ENCODE results near the gene KRT17. TPM values are rescaled to one million over a fixed set of nuclear protein-coding genes. Genes with fewer than 3 reads are reported as not detected.
A peak's percentile ranks its signal among the peaks of the same experiment; 100 is the strongest.

The KRT17 gene
- total and polyA plus RNA-seq, 9 of the 15 experiments (the other 6 are each of a cell fraction or from before 2014, with no cell fraction given): 0.23 to 0.25 TPM; not detected in 7

- Histone ChIP-seq H3K4me2 (ENCODE audit: insufficient read depth, low read length) (no peak overlapping the region), H3K9ac (ENCODE audit: insufficient read depth in 1 of 2, low read depth in 2 of 2, low read length in 2 of 2) (no peak overlapping the region), H3K79me2 (ENCODE audit: control insufficient read depth, insufficient read depth, low read length) (no peaks in the 10 kb centered on the region), H3K27ac (ENCODE audit: extremely low read depth, low read depth, low read length) (no peak overlapping the region), H3K27me3 (ENCODE audit: control insufficient read depth in 2 of 2, insufficient read depth in 2 of 2, low read length in 2 of 2) (peaks cover 0 to 19% of the 10 kb centered on the region in 2 experiments; a peak in 2 of 5 replicates), H3K36me3 (ENCODE audit: control insufficient read depth, insufficient read depth, low read length) (no peaks in the 10 kb centered on the region), H3K4me3 (no peak overlapping the region), H3K9me3 (replicated peaks; ENCODE audit: control insufficient read depth, insufficient read depth, low read depth, low read length) (no peaks in the 10 kb centered on the region), H2AFZ (ENCODE audit: low read depth, low read length) (no peak overlapping the region), H3K4me1 (replicated peaks in 1 of 2; ENCODE audit: control insufficient read depth in 2 of 2, insufficient read depth in 2 of 2, low read length in 2 of 2) (peaks cover 3 to 27% of the 10 kb centered on the region in 2 experiments; a peak in 3 of 5 replicates), H3K9me1 (ENCODE audit: control insufficient read depth, insufficient read depth, low read length) (no peaks in the 10 kb centered on the region), H4K20me1 (replicated peaks; ENCODE audit: control insufficient read depth, insufficient read depth, low read length) (peaks cover 5% of the 10 kb centered on the region; the same call in 1 of the 2 replicates)
- FAIRE-seq: peak; percentile 6
- POLR2A ChIA-PET: interaction anchor here (1.0 kb wide), 1 partner anchor 51 kb away, joined by 3 read pairs; no protein-coding TSS in a partner anchor
- BruUV-seq (replicated peaks): no TSS peak
- no peak for ATAC-seq
- DNase-seq (ENCODE audit: extremely low read depth in 1 of 4, low spot score in 3 of 4): no peak
- CTCF ChIA-PET (ENCODE audit: low intra/inter-chr PET ratio): no interaction called here
- in situ Hi-C loops (cut with MboI): no loop called here
- WGBS (ENCODE audit: insufficient coverage, low coverage, missing lambda C conversion rate): 2% methylated on average over 13 of the region's 13 CpGs
- intact Hi-C loops (cut with micrococcal nuclease): no loop called here
- TF ChIP-seq DACH1 (IDR thresholded peaks at IDR 0.05; ENCODE audit: partially characterized antibody) (peak; percentile 41), ZNF644 (tag; IDR thresholded peaks at IDR 0.05; ENCODE audit: low read depth) (no peak), THRAP3 (IDR thresholded peaks at IDR 0.05; ENCODE audit: borderline replicate concordance) (no peak), ID3 (CRISPR knock-in tag; IDR thresholded peaks at IDR 0.05) (no peak), ID3 (tag; IDR thresholded peaks at IDR 0.05) (0 out of 2 replicates have a peak, but pooled peaks have one; percentile 43), CBFA2T3 (IDR thresholded peaks at IDR 0.05) (peak; percentile 45), SMARCE1 (IDR thresholded peaks at IDR 0.05) (0 out of 2 replicates have a peak, but pooled peaks have one; percentile 26), MAFK (IDR thresholded peaks at IDR 0.05; ENCODE audit: low read length) (no peak), JUND (IDR thresholded peaks at IDR 0.05; ENCODE audit: borderline replicate concordance, low read depth, low read length) (peak; percentile 41; the same call in 1 of the 2 replicates), JUND (tag; IDR thresholded peaks at IDR 0.05; ENCODE audit: borderline replicate concordance, low read depth, low read length) (no peak), ZFP36 (IDR thresholded peaks at IDR 0.05; ENCODE audit: low read depth, low read length, partially characterized antibody) (peak; percentile 62), TFAP4 (CRISPR knock-in tag; IDR thresholded peaks at IDR 0.05; ENCODE audit: borderline replicate concordance) (peak; percentile 64), ARID1B (IDR thresholded peaks at IDR 0.05) (0 out of 2 replicates have a peak, but pooled peaks have one; percentile 33), PHB (CRISPR knock-in tag; IDR thresholded peaks at IDR 0.05) (no peak), MLLT1 (IDR thresholded peaks at IDR 0.05) (no peak)
- TF ChIP-seq, protein P1, sequence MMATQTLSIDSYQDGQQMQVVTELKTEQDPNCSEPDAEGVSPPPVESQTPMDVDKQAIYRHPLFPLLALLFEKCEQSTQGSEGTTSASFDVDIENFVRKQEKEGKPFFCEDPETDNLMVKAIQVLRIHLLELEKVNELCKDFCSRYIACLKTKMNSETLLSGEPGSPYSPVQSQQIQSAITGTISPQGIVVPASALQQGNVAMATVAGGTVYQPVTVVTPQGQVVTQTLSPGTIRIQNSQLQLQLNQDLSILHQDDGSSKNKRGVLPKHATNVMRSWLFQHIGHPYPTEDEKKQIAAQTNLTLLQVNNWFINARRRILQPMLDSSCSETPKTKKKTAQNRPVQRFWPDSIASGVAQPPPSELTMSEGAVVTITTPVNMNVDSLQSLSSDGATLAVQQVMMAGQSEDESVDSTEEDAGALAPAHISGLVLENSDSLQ (IDR thresholded peaks at IDR 0.05): no peak
Measured at GRCh38 chr17:41629826-41630670, 5.7 kb upstream of the KRT17 start.
